Measurements from ENCODE around the gene ANKRD22. TPM values are rescaled to one million over a fixed set of nuclear protein-coding genes. Genes with fewer than 3 reads are reported as not detected.

Gene ANKRD22
- total and polyA plus RNA-seq, 10 of the 15 experiments (the other 5 are each of a cell fraction or from before 2014, with no cell fraction given): 0.30 to 1.3 (median 0.71) TPM

- no peak for TF ChIP-seq CBX3 (IDR thresholded peaks at IDR 0.05; ENCODE audit: borderline replicate concordance, low read depth)
- no peak for TF ChIP-seq WRNIP1 (IDR thresholded peaks at IDR 0.05; ENCODE audit: borderline replicate concordance, low read depth, low read length)
- no peak for TF ChIP-seq CHD4 (IDR thresholded peaks at IDR 0.05)
These were observed 3.0 kb upstream of the ANKRD22 start (continued) for GRCh38 chr10:88854684-88855083.

- CTCF ChIA-PET: interaction anchor here (0.8 to 3.6 kb wide), 9 partner anchors 9 to 82 kb away, joined by 3 to 30 read pairs (median 5); no protein-coding TSS in a partner anchor
- POLR2A ChIA-PET: no interaction called here
- in situ Hi-C loops (cut with MboI) (no loop called here), intact Hi-C loops (cut with micrococcal nuclease; ENCODE audit: unreplicated experiment) (no loop called here)
- Histone ChIP-seq H3K4me2 (ENCODE audit: control insufficient read depth, insufficient read depth) (no peak overlapping the region), H3K9me3 (replicated peaks; ENCODE audit: control insufficient read depth, insufficient read depth, low read length) (no peaks in the 10 kb centered on the region), H3K27me3 (replicated peaks in 1 of 2; ENCODE audit: control insufficient read depth in 2 of 2, insufficient read depth in 2 of 2, low read length in 1 of 2) (no peaks in the 10 kb centered on the region), H3K36me3 (ENCODE audit: control insufficient read depth in 2 of 2, insufficient read depth in 2 of 2, low read length in 1 of 2) (no peaks in the 10 kb centered on the region), H3K79me2 (ENCODE audit: control insufficient read depth, insufficient read depth, low read length) (no peaks in the 10 kb centered on the region), H3K9ac (ENCODE audit: control insufficient read depth, insufficient read depth, low read length) (no peak overlapping the region), H4K20me1 (ENCODE audit: control insufficient read depth, insufficient read depth) (no peaks in the 10 kb centered on the region), H3K4me3 (no peak overlapping the region), H3K27ac (ENCODE audit: control insufficient read depth, insufficient read depth) (no peak overlapping the region), H3K4me1 (ENCODE audit: control insufficient read depth, insufficient read depth, low read length) (peaks cover 4% of the 10 kb centered on the region; the same call in 1 of the 2 replicates), H2AFZ (ENCODE audit: control insufficient read depth, low read depth, low read length) (no peak overlapping the region)
- no peak for DNase-seq (ENCODE audit: low read depth, low spot score)
- BruUV-seq (replicated peaks): no TSS peak
- FAIRE-seq: no peak
- SMC1A ChIA-PET (ENCODE audit: uncharacterized antibody, unreplicated experiment): interaction anchor here (0.8 to 3.8 kb wide), 8 partner anchors 9 to 79 kb away, joined by 3 to 24 read pairs (median 4); no protein-coding TSS in a partner anchor
- ATAC-seq: no peak
- TF ChIP-seq E4F1 (IDR thresholded peaks at IDR 0.05; ENCODE audit: borderline replicate concordance, partially characterized antibody) (no peak), RUNX3 (IDR thresholded peaks at IDR 0.05; ENCODE audit: low read length) (no peak), HDGF (IDR thresholded peaks at IDR 0.05) (no peak), HSF1 (IDR thresholded peaks at IDR 0.05; ENCODE audit: low read depth, low read length) (no peak), FOXM1 (IDR thresholded peaks at IDR 0.05; ENCODE audit: low read depth, low read length) (no peak)
- WGBS (ENCODE audit: insufficient coverage, insufficient replicate concordance, low lambda C conversion rate, missing lambda C conversion rate): 85% methylated on average over 4 of the region's 4 CpGs
- RAD21 ChIA-PET (ENCODE audit: unreplicated experiment): interaction anchor here (0.9 to 1.0 kb wide), 2 partner anchors 9 to 80 kb away, joined by 3 read pairs; no protein-coding TSS in a partner anchor
These were observed 1.7 kb upstream of the ANKRD22 start for GRCh38 chr10:88853155-88853881.

Measured in GM12878 (cell line).